K562 (cell line): ENCODE data around the gene BTBD10. TPM values are rescaled to one million over a fixed set of nuclear protein-coding genes. Genes with fewer than 3 reads are reported as not detected.

ENCODE experiments used
- ATAC-seq: fragments of 200-7000 bp; cut with Tn5 transposase; 3 replicates; pipeline ENCODE4 v1.9.1; 2020; ENCODE audit warnings: moderate library complexity
- BruUV-seq: library from RNA; stranded (reverse); fragments of 400-500 nt; replicated peaks from 2 replicates; lab custom pipeline; 2021; lab: Mats Ljungman, UMichigan
- CTCF ChIA-PET: fragments of 300-600 bp; formaldehyde crosslinking; extraction: SDS; loops from one replicate; lab custom pipeline; 2021; ENCODE audit warnings: low intra/inter-chr PET ratio; lab: Yijun Ruan, JAX
- POLR2A ChIA-PET: fragments of 300-600, 350-650 bp; sonication (Branson Sonifier 250); formaldehyde crosslinking; extraction: SDS; loops from one replicate; lab custom pipeline; 2021; ENCODE audit warnings: antibody characterized with exemption, inconsistent platforms; lab: Yijun Ruan, JAX
- DNase-seq, 4 experiments: peaks; one replicate each; pipeline versions ENCODE4 v3.0.0 to v3.0.0-alpha.2; 2011 to 2018; ENCODE audit warnings: low spot score in 3 of 4, mixed read lengths in 3 of 4; ENCODE audit errors: extremely low read depth in 1 of 4
- FAIRE-seq: peaks from 2 replicates; lab custom pipeline; 2011; peaks lifted over from hg19 to GRCh38; lab: Jason Lieb, UNC
- H2AFZ ChIP-seq: 2 replicates; pipeline ENCODE4 v1.6.0; 2011; ENCODE audit warnings: low read depth, low read length, control low read depth, inconsistent platforms
- H3K27ac ChIP-seq: fragments of 200-600 bp; 3 replicates; pipeline ENCODE4 v1.8.0; 2011; ENCODE audit warnings: low read depth, mild to moderate bottlenecking, control low read depth, inconsistent platforms, low read length, moderate library complexity, mixed read lengths; ENCODE audit errors: extremely low read depth
- H3K27me3 ChIP-seq, 2 experiments: fragments of 300-600 bp in 1 of 2; 2 replicates in 1 of 2; 3 replicates in 1 of 2; pipeline versions ENCODE4 v1.6.0 to v1.8.0; 2011; ENCODE audit warnings: inconsistent platforms in 2 of 2, low read length in 2 of 2, mild to moderate bottlenecking in 1 of 2, mixed read lengths in 1 of 2, moderate library complexity in 1 of 2; ENCODE audit not compliant: control insufficient read depth in 2 of 2, insufficient read depth in 2 of 2
- H3K36me3 ChIP-seq: fragments of 300-600 bp; 3 replicates; pipeline ENCODE4 v1.8.0; 2011; ENCODE audit warnings: mild to moderate bottlenecking, low read length, inconsistent platforms; ENCODE audit not compliant: control insufficient read depth, insufficient read depth
- H3K4me1 ChIP-seq, 2 experiments: fragments of 200-600 bp in 1 of 2; replicated peaks in 1 of 2; 2 replicates in 1 of 2; 3 replicates in 1 of 2; pipeline versions ENCODE4 v1.5.1 to v1.8.0; 2011; ENCODE audit warnings: inconsistent platforms in 2 of 2, low read length in 2 of 2, mild to moderate bottlenecking in 1 of 2, mixed read lengths in 1 of 2, moderate library complexity in 1 of 2; ENCODE audit not compliant: control insufficient read depth in 2 of 2, insufficient read depth in 2 of 2
- H3K4me2 ChIP-seq: 2 replicates; pipeline ENCODE4 v1.6.1; 2011; ENCODE audit warnings: low read length, control low read depth, inconsistent platforms, mixed read lengths; ENCODE audit not compliant: insufficient read depth
- H3K4me3 ChIP-seq: fragments of 200-600 bp; sonication (generic), shearing (Covaris generic); 2 replicates; pipeline ENCODE4 v1.5.1; 2016; ENCODE audit warnings: control low read depth, inconsistent platforms
- H3K79me2 ChIP-seq: fragments of 200-600 bp; 3 replicates; pipeline ENCODE4 v1.8.0; 2011; ENCODE audit warnings: low read length, inconsistent platforms; ENCODE audit not compliant: control insufficient read depth, insufficient read depth
- H3K9ac ChIP-seq, 2 experiments: 2 replicates each; pipeline versions ENCODE4 v1.6.0 to v1.6.1; 2011; ENCODE audit warnings: low read depth in 2 of 2, low read length in 2 of 2, control low read depth in 1 of 2, inconsistent platforms in 1 of 2, mild to moderate bottlenecking in 1 of 2, mixed read lengths in 1 of 2; ENCODE audit not compliant: insufficient read depth in 1 of 2
- H3K9me1 ChIP-seq: one replicate; pipeline ENCODE4 v1.6.0; 2011; ENCODE audit warnings: inconsistent platforms, mild to moderate bottlenecking, low read length, moderate library complexity; ENCODE audit not compliant: control insufficient read depth, insufficient read depth
- H3K9me3 ChIP-seq: replicated peaks from 2 replicates; pipeline ENCODE4 v1.5.1; 2011; ENCODE audit warnings: low read depth, low read length, inconsistent platforms; ENCODE audit not compliant: control insufficient read depth, insufficient read depth
- H4K20me1 ChIP-seq: replicated peaks from 2 replicates; pipeline ENCODE4 v1.6.1; 2011; ENCODE audit warnings: low read length, inconsistent platforms, mixed read lengths; ENCODE audit not compliant: control insufficient read depth, insufficient read depth
- E2F6 ChIP-seq, 2 experiments: IDR thresholded peaks; 2 replicates each; pipeline ENCODE4 v1.6.1; 2011; ENCODE audit warnings: borderline replicate concordance in 1 of 2, control low read depth in 1 of 2, low read depth in 1 of 2, low read length in 1 of 2, mild to moderate bottlenecking in 1 of 2, mixed read lengths in 1 of 2, moderate library complexity in 1 of 2; ENCODE audit not compliant: insufficient read depth in 1 of 2, insufficient read length in 1 of 2, poor library complexity in 1 of 2, severe bottlenecking in 1 of 2; ENCODE audit errors: extremely low read depth in 1 of 2
- FOS ChIP-seq: IDR thresholded peaks from 3 replicates; pipeline ENCODE4 v1.6.1; 2011; ENCODE audit not compliant: insufficient read length; ENCODE audit errors: extremely low read depth
- HMG20A ChIP-seq: fragments of 450-650 bp; formaldehyde crosslinking; conservative IDR thresholded peaks from 2 replicates; pipeline ENCODE4 v1.4.0; 2020; ENCODE audit warnings: mild to moderate bottlenecking, mixed read lengths
- MGA ChIP-seq: fragments of 450-650 bp; IDR thresholded peaks from 2 replicates; pipeline ENCODE4 v1.6.1; 2016; ENCODE audit warnings: mild to moderate bottlenecking, moderate library complexity
- MYBL2 ChIP-seq, 2 experiments: fragments of 450-650 bp in 1 of 2; sonication (generic) in 1 of 2; formaldehyde crosslinking in 1 of 2; IDR thresholded peaks; 2 replicates each; pipeline versions ENCODE4 v1.6.1 to v1.8.1; 2017 to 2022; ENCODE audit warnings: borderline replicate concordance in 1 of 2, inconsistent platforms in 1 of 2, low read depth in 1 of 2, mild to moderate bottlenecking in 1 of 2, missing genetic modification reagents in 1 of 2, moderate library complexity in 1 of 2
- NFIX ChIP-seq: fragments of 250-450 bp; sonication (Bioruptor Pico); IDR thresholded peaks from 2 replicates; pipeline ENCODE4 v1.4.0; 2020; ENCODE audit warnings: low read depth, mild to moderate bottlenecking, moderate library complexity
- RAD21 ChIP-seq, 2 experiments: fragments of 250-450 bp in 1 of 2; fragments of 450-650 bp in 1 of 2; sonication (Bioruptor Pico) in 1 of 2; formaldehyde crosslinking in 1 of 2; IDR thresholded peaks in 1 of 2; conservative IDR thresholded peaks in 1 of 2; 2 replicates each; pipeline versions ENCODE4 v1.4.0 to v1.8.0; 2020 to 2022; ENCODE audit warnings: mild to moderate bottlenecking in 2 of 2, moderate library complexity in 1 of 2
- SMAD3 ChIP-seq: fragments of 450-650 bp; formaldehyde crosslinking; conservative IDR thresholded peaks from 2 replicates; pipeline ENCODE4 v1.4.0; 2020; ENCODE audit warnings: mild to moderate bottlenecking
- STAT5A ChIP-seq: IDR thresholded peaks from 2 replicates; pipeline ENCODE4 v1.6.1; 2012; ENCODE audit warnings: low read length, inconsistent platforms, borderline replicate concordance
- WGBS: fragments of 100-300 bp; shearing (Covaris generic); methylation state at CpG from one replicate; pipeline ENCODE4 v1.1.6; 2016; ENCODE audit warnings: low coverage, mixed read lengths; ENCODE audit not compliant: insufficient coverage; ENCODE audit errors: missing lambda C conversion rate; 5-methylcytosine and 5-hydroxymethylcytosine counted together
- in situ Hi-C: fragments of 300-500 bp; cut with MboI; formaldehyde crosslinking; loops from 4 replicates; pipeline ENCODE4 v1.15.0; 2018; ENCODE audit warnings: inconsistent platforms, mixed read lengths
- intact Hi-C: fragments of 100-400 bp; cut with micrococcal nuclease; formaldehyde crosslinking; loops from 2 replicates; pipeline ENCODE4 v1.14.2; 2022
- polyA plus RNA-seq, 8 experiments: library from polyadenylated mRNA; depleted of rRNA in 4 of 8; stranded (reverse) in 5 of 8; unstranded in 3 of 8; fragments of >200 nt; fragmentation: Nextera tagmentation in 2 of 8; fragmentation: Illumina TruSeq in 1 of 8; extraction: Ambion mirVana in 2 of 8; extraction: Trizol in 1 of 8; gene quantifications; 2 replicates each; pipeline versions ENCODE4 v1.2.1 to v1.2.3, GENCODE V29; 2011 to 2014; ENCODE audit warnings: inconsistent platforms in 1 of 8, missing spikeins in 1 of 8
- total RNA-seq, 7 experiments: library from RNA; depleted of rRNA in 6 of 7; stranded (reverse); fragments of >200 nt in 6 of 7; fragmentation: Illumina TruSeq in 2 of 7; extraction: Trizol in 2 of 7; gene quantifications; 2 replicates each; pipeline versions ENCODE4 v1.2.1 to v1.2.3, GENCODE V29; 2011 to 2021; ENCODE audit warnings: low replicate concordance in 1 of 7

Gene BTBD10
- total and polyA plus RNA-seq, 9 of the 15 experiments (the other 6 are each of a cell fraction or from before 2014, with no cell fraction given) = 11.6 to 22.8 (median 16.3) TPM

- in situ Hi-C loops = no loop called here
- no peak within 1 kb of the TSS for H3K27ac ChIP-seq
- FAIRE-seq = no peak
- no peaks in the 10 kb centered on the region for H3K79me2 ChIP-seq
- H3K27me3 ChIP-seq = peaks cover 2 to 3% of the 10 kb centered on the region in 2 experiments; a peak in 1 of 5 replicates
- 0% methylated on average over 3 of the region's 3 CpGs for WGBS
- H3K9me3 ChIP-seq = no peaks in the 10 kb centered on the region
- no peak within 1 kb of the TSS for H2AFZ ChIP-seq
- H3K4me2 ChIP-seq = no peak within 1 kb of the TSS
- CTCF ChIA-PET = no interaction called here
- H3K36me3 ChIP-seq = no peaks in the 10 kb centered on the region
- intact Hi-C loops = no loop called here
- no peaks in the 10 kb centered on the region for H3K4me1 ChIP-seq
- no peaks in the 10 kb centered on the region for H3K9me1 ChIP-seq
- no peak within 1 kb of the TSS for H3K4me3 ChIP-seq
- ATAC-seq = no peak
- POLR2A ChIA-PET = no interaction called here
- BruUV-seq = no TSS peak
- DNase-seq = no peak
- H4K20me1 ChIP-seq = no peaks in the 10 kb centered on the region
- no peak within 1 kb of the TSS for H3K9ac ChIP-seq
- TF ChIP-seq E2F6 (IDR thresholded peaks at IDR 0.05; ENCODE audit: borderline replicate concordance in 1 of 2, extremely low read depth in 1 of 2, insufficient read depth in 1 of 2, insufficient read length in 1 of 2, low read depth in 1 of 2, low read length in 1 of 2, poor library complexity in 1 of 2, severe bottlenecking in 1 of 2) (no peak), FOS (no peak), STAT5A (no peak), MYBL2 (IDR thresholded peaks at IDR 0.05; ENCODE audit: low read depth) (no peak), MYBL2 (CRISPR knock-in tag; IDR thresholded peaks at IDR 0.05; ENCODE audit: borderline replicate concordance) (no peak), RAD21 (CRISPR knock-in tag; conservative IDR thresholded peaks at IDR 0.05 in 1 of 2, IDR thresholded peaks at IDR 0.05 in 1 of 2) (no peak), MGA (no peak), NFIX (CRISPR knock-in tag) (no peak), SMAD3 (CRISPR knock-in tag) (no peak), HMG20A (CRISPR knock-in tag) (no peak)
Observed at GRCh38 chr11:13495929-13496328, 32.9 kb upstream of the BTBD10 start, which contains the start of gene PTH. PTH (minus strand) TSS chr11:13495997; CDS start chr11:13492855, 3,142 bp downstream.
